ENCODE results near the gene CIBAR2. TPM values are rescaled to one million over a fixed set of nuclear protein-coding genes. Genes with fewer than 3 reads are reported as not detected.

Gene CIBAR2
- total and polyA plus RNA-seq, 11 donors = not detected

- WGBS, 4 donors = 48 to 62% (median 51%) methylated on average over 10 to 12 of the region's 12 CpGs
- no peaks in the 10 kb centered on the region for H3K9me3 ChIP-seq
- DNase-seq (peak in 4 of 5 donors; percentile 80 to 89 (median 84)), ATAC-seq (peak; percentile 62 to 77 (median 68))
- no peak for TF ChIP-seq POLR2A (IDR thresholded peaks at IDR 0.05)
- no peak for TF ChIP-seq CTCF (IDR thresholded peaks at IDR 0.05)
- no peaks in the 10 kb centered on the region for H3K36me3 ChIP-seq
- H3K27me3 ChIP-seq = no peaks in the 10 kb centered on the region
- no peak overlapping the region for H3K4me3 ChIP-seq
- intact Hi-C loops (cut with DNase I) = no loop called here
- H3K27ac ChIP-seq = peak overlapping the region; percentile 52 to 98 (median 80)
- H3K4me1 ChIP-seq = peaks cover 9 to 74% (median 45%) of the 10 kb centered on the region in 12 donors
Measured at GRCh38 chr16:85153656-85154091, 41.4 kb upstream of the CIBAR2 start.

- no peaks in the 10 kb centered on the region for H3K36me3 ChIP-seq
- no peak overlapping the region for H3K4me3 ChIP-seq
- H3K4me1 ChIP-seq = peaks cover 9 to 69% (median 41%) of the 10 kb centered on the region in 12 donors
- intact Hi-C loops (cut with DNase I) = no loop called here
- TF ChIP-seq CTCF (IDR thresholded peaks at IDR 0.05) (no peak), POLR2A (IDR thresholded peaks at IDR 0.05) (no peak)
- H3K9me3 ChIP-seq = no peaks in the 10 kb centered on the region
- no peak for ATAC-seq
- H3K27me3 ChIP-seq = no peaks in the 10 kb centered on the region
- no peak for DNase-seq
- WGBS, 4 donors = 66 to 73% (median 68%) methylated on average over 8 of the region's 8 CpGs
- peak overlapping the region; percentile 52 to 98 (median 80) for H3K27ac ChIP-seq
Measured at GRCh38 chr16:85153046-85153445, 40.8 kb upstream of the CIBAR2 start.

GRCh38 chr16:85152414-85153030 lies 40.2 kb upstream of the CIBAR2 start:
- DNase-seq (peak in 2 of 5 donors; percentile 57 to 72), ATAC-seq (peak in 3 of 4 donors; percentile 6 to 33 (median 11))
- intact Hi-C loops (cut with DNase I) = no loop called here
- no peaks in the 10 kb centered on the region for H3K27me3 ChIP-seq
- no peaks in the 10 kb centered on the region for H3K36me3 ChIP-seq
- peaks cover 9 to 67% (median 40%) of the 10 kb centered on the region in 12 donors for H3K4me1 ChIP-seq
- no peak overlapping the region for H3K4me3 ChIP-seq
- H3K9me3 ChIP-seq = no peaks in the 10 kb centered on the region
- 72 to 81% (median 73%) methylated on average over 9 to 14 of the region's 14 CpGs for WGBS, 4 donors
- H3K27ac ChIP-seq = peak overlapping the region; percentile 51 to 98 (median 80)
- TF ChIP-seq POLR2A (IDR thresholded peaks at IDR 0.05) (no peak), CTCF (IDR thresholded peaks at IDR 0.05) (no peak)

GRCh38 chr16:85151603-85152413 lies 39.5 kb upstream of the CIBAR2 start:
- H3K4me3 ChIP-seq = no peak overlapping the region
- H3K36me3 ChIP-seq = no peaks in the 10 kb centered on the region
- peak overlapping the region; percentile 47 to 98 (median 80) for H3K27ac ChIP-seq
- TF ChIP-seq POLR2A (IDR thresholded peaks at IDR 0.05) (no peak), CTCF (IDR thresholded peaks at IDR 0.05) (no peak)
- peak; percentile 56 to 81 (median 75) for ATAC-seq
- H3K9me3 ChIP-seq = no peaks in the 10 kb centered on the region
- intact Hi-C loops (cut with DNase I) = no loop called here
- H3K27me3 ChIP-seq = no peaks in the 10 kb centered on the region
- peaks cover 12 to 71% (median 47%) of the 10 kb centered on the region in 12 donors for H3K4me1 ChIP-seq
- peak; percentile 83 to 91 (median 89) for DNase-seq
- WGBS, 4 donors = 33 to 54% (median 46%) methylated on average over 5 to 24 of the region's 24 CpGs
